ENCODE results near the gene NCAPD2.
"Not testable (repeated sequence)": the region's sequence is repeated elsewhere in the genome, so short reads cannot be mapped to it uniquely, and the experiment has no call there.

Gene NCAPD2

DNA sequence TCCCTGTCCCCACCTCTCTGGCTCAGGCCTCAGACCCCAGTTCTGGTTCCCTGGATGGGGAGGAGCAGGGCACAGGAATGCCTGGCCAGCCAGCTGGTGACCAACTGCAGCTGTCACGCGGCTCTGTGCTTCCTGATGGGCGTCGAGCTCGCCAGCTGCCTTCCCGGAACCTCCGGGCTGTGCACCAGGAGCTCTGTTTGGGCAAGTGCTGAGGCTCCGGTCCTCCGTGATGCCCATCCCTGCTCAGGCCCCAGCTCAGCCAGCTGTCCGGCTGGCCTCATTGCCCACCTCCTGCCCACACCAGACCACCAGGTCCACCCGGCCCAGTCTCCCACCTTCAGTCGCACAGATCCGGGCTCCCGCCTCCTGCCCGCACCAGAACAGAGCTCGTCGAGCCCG is 57.2 kb downstream of the NCAPD2 start:
- Histone ChIP-seq H3K4me3 (ENCODE audit: low read depth, low read length) (peak overlapping the region; percentile 65), H3K27ac (ENCODE audit: low read depth, low read length) (peak overlapping the region; percentile 96), H3K36me3 (ENCODE audit: insufficient read depth, low read length) (0 out of 2 replicates have a peak, but pooled peaks cover 2% of the 10 kb centered on the region), H3K27me3 (ENCODE audit: insufficient read depth, low read length) (no peaks in the 10 kb centered on the region), H2AFZ (ENCODE audit: low read length, unreplicated experiment) (no peak overlapping the region), H3K4me1 (ENCODE audit: control insufficient read depth, insufficient read depth, low read length, unreplicated experiment) (peaks cover 67% of the 10 kb centered on the region), H3K79me2 (ENCODE audit: control insufficient read depth, insufficient read depth, low read length, unreplicated experiment) (peaks cover 58% of the 10 kb centered on the region)

DNA sequence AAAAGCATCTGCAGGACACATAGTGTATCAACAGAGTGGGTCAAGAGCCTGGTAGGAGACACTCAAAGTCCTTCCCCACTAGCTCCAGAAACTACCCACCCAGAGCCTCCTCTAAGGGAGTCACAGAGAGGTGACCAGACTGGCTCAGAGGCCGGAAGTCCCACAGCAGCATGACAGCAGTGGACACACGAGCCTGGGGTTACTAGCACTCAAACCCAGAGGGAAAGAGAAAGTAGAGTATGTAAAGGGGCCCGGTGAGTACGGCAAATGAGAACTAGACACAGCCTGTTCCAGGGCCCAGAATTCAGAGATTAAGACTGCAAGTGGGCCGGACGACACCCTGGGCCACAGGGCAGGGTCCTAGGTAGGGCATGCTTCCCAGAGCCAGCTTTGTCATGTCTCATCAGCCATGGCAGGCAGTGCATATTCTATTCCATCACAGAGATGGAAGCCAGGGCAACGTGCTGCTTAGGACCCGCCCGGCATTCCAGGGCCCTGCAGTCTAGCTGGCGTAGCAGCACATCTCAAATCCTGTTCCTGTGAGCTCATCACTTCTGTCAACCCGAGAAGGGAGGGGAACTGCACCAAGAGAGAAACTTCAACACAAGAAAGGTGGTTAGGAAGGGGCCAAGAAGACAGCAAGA is 57.7 kb downstream of the NCAPD2 start:
- H3K36me3 ChIP-seq (ENCODE audit: insufficient read depth, low read length), result peaks cover 1% of the 10 kb centered on the region; the same call in 1 of the 2 replicates
- peaks cover 55% of the 10 kb centered on the region for H3K79me2 ChIP-seq (ENCODE audit: control insufficient read depth, insufficient read depth, low read length, unreplicated experiment)
- no peaks in the 10 kb centered on the region for H3K27me3 ChIP-seq (ENCODE audit: insufficient read depth, low read length)
- H3K4me1 ChIP-seq (ENCODE audit: control insufficient read depth, insufficient read depth, low read length, unreplicated experiment), result peaks cover 67% of the 10 kb centered on the region
- no peak overlapping the region for H2AFZ ChIP-seq (ENCODE audit: low read length, unreplicated experiment)
- H3K27ac ChIP-seq (ENCODE audit: low read depth, low read length), result peak overlapping the region; percentile 96
- H3K4me3 ChIP-seq (ENCODE audit: low read depth, low read length), result peak overlapping the region; percentile 65

DNA sequence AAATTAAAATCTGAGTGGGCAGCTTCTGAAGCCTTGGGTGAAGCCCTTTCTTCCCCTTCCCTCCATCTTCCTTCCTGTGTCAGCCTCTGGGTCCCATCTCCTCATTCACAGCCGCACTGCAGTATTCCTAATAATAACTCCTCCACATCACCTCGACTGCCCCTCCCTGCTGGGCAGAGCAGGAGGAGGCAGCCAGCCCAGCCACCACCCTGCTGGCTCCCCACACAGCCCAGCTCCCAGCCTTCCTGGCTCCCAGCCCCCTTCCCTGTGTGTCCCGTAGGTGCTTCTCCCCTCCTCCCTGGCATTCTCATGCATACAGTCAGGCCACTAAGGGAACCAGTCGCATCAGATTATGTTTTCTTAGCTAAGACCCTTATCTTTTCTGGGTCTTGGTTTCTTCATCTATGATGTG is 58.2 kb downstream of the NCAPD2 start:
- Histone ChIP-seq H3K27ac (ENCODE audit: low read depth, low read length) (peak overlapping the region; percentile 96), H3K36me3 (ENCODE audit: insufficient read depth, low read length) (peaks cover 7% of the 10 kb centered on the region; the same call in 1 of the 2 replicates), H3K4me1 (ENCODE audit: control insufficient read depth, insufficient read depth, low read length, unreplicated experiment) (peaks cover 64% of the 10 kb centered on the region), H3K4me3 (ENCODE audit: low read depth, low read length) (peak overlapping the region; percentile 65), H3K27me3 (ENCODE audit: insufficient read depth, low read length) (no peaks in the 10 kb centered on the region), H3K79me2 (ENCODE audit: control insufficient read depth, insufficient read depth, low read length, unreplicated experiment) (peaks cover 50% of the 10 kb centered on the region), H2AFZ (ENCODE audit: low read length, unreplicated experiment) (no peak overlapping the region)

DNA sequence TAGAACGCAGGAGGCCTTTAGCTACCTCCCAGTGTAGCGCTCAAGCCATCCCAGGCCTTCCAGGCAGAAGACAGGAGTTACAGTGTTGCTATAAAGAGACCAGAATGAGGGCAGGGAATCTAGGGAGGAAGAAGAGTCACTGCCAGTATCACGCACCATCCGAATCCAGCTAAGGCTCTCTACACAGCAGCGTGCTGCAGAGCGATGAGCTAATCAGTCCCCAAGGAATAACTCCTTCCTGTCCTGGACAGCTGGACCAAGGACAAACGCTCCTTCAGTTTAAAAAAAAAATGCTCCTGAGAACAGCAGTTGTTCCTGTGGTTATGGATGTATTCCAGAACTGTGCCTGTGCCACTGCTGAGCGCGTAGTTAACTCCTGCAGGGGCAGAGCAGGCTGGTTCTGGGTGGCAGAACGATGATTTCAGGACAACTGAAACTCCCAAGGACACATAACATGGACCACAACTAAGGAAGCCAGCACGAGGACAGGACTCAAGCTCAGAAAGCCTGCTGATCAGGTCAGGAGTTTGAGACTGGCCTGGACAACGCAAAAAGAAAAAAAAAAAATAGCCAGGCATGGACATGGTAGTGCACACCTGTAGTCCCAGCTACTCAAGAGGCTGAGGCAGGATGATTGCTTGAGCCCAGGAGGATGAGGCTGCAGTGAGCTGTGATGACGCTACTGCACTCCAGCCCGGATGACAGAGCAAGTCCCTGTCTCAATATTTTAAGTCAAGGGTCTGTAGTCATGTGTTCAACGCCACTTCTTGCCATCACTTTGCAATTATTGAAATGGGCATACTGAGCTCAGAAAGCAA is 59.4 kb downstream of the NCAPD2 start:
- Histone ChIP-seq H3K27ac (ENCODE audit: low read depth, low read length) (peak overlapping the region; percentile 96), H3K36me3 (ENCODE audit: insufficient read depth, low read length) (peaks cover 10% of the 10 kb centered on the region; the same call in 1 of the 2 replicates), H3K27me3 (ENCODE audit: insufficient read depth, low read length) (no peaks in the 10 kb centered on the region), H3K4me1 (ENCODE audit: control insufficient read depth, insufficient read depth, low read length, unreplicated experiment) (peaks cover 54% of the 10 kb centered on the region), H2AFZ (ENCODE audit: low read length, unreplicated experiment) (no peak overlapping the region), H3K4me3 (ENCODE audit: low read depth, low read length) (peak overlapping the region; percentile 65), H3K79me2 (ENCODE audit: control insufficient read depth, insufficient read depth, low read length, unreplicated experiment) (peaks cover 40% of the 10 kb centered on the region)

DNA sequence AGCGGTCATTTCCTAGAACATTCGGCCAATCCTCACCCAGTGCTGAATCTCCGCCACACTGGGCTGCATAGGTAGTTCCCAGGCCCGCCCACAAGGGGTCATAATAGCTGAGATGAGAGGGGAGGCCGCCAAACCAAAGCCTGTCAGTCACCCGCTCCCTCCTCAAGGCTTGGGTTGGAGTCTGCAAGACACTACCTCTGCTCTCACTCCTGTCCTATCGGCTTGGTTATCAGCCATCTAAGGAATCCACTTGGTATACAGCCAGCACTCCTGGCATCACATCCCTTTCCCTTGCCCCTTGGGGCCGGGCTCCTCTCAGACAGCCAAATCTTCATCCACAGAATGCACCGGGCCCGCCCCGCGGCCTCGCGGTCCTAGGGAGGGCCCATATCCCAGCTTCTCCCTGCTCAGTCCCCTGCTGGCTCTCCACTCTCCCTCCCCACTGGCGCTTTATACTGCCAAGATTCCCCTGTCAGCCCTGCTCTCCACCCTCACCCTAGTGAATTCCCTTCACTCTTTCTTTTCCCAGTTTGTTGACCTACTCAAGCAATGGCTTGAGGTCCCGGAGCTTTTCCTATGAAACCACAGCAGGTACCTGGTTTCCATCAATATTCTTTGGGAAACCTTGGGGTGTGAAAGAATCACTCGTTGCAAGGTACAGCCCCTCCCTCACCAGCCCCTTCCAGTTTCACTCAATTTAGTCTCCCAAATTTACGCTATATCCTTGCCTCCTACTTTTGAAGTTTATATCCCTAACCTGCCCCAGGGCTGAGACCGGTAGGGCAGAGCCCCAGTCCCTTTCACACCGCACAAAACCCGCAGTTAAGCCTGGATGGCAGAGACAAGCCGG is 60.5 kb downstream of the NCAPD2 start:
- Histone ChIP-seq H3K27ac (ENCODE audit: low read depth, low read length) (peak overlapping the region; percentile 96), H3K36me3 (ENCODE audit: insufficient read depth, low read length) (peaks cover 10% of the 10 kb centered on the region; the same call in 1 of the 2 replicates)

DNA sequence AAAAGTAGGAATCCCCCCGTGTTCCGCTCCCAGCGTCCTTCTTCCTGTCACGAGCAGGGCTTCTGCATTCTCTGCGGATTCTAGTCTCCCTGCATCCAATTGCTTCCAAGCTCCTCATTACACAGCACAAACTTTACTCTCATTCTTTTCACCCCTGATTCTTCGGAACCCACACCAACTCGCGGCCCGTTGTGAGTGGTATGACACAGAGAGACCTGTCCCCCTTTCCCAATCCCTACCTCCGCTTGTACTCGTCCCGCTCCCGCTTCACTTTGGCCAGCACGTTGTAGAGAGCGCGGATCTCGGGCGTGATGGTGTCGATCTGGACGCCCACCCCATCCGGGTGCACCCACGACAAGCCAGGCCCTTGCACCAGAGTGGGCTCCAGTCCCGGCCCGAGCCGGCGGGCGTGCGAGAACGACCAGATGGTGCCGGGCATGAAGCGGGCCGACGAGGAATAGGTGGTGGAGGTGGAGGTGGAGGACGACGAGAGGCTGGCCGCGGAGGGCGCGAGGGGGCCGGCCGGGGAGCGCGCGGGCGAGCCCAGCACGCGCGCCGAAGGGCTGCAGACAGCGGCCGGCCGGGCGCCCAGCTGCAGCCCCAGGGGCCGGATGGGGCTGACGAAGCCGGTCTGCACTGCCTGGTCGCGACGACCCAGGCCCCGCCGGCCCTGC is 61.3 kb downstream of the NCAPD2 start:
- Histone ChIP-seq H3K36me3 (ENCODE audit: insufficient read depth, low read length) (peaks cover 17% of the 10 kb centered on the region; the same call in 1 of the 2 replicates), H3K27me3 (ENCODE audit: insufficient read depth, low read length) (no peaks in the 10 kb centered on the region), H3K27ac (ENCODE audit: low read depth, low read length) (peak overlapping the region; percentile 96), H3K79me2 (ENCODE audit: control insufficient read depth, insufficient read depth, low read length, unreplicated experiment) (peaks cover 31% of the 10 kb centered on the region), H2AFZ (ENCODE audit: low read length, unreplicated experiment) (no peak overlapping the region), H3K4me3 (ENCODE audit: low read depth, low read length) (peak overlapping the region; percentile 80), H3K4me1 (ENCODE audit: control insufficient read depth, insufficient read depth, low read length, unreplicated experiment) (peaks cover 35% of the 10 kb centered on the region)

More for the DNA sequence above, 60.5 kb downstream of the NCAPD2 start:
- peaks cover 43% of the 10 kb centered on the region for H3K4me1 ChIP-seq (ENCODE audit: control insufficient read depth, insufficient read depth, low read length, unreplicated experiment)
- no peaks in the 10 kb centered on the region for H3K27me3 ChIP-seq (ENCODE audit: insufficient read depth, low read length)
- no peak overlapping the region for H2AFZ ChIP-seq (ENCODE audit: low read length, unreplicated experiment)
- peaks cover 39% of the 10 kb centered on the region for H3K79me2 ChIP-seq (ENCODE audit: control insufficient read depth, insufficient read depth, low read length, unreplicated experiment)
- peak overlapping the region; percentile 80 for H3K4me3 ChIP-seq (ENCODE audit: low read depth, low read length)

DNA sequence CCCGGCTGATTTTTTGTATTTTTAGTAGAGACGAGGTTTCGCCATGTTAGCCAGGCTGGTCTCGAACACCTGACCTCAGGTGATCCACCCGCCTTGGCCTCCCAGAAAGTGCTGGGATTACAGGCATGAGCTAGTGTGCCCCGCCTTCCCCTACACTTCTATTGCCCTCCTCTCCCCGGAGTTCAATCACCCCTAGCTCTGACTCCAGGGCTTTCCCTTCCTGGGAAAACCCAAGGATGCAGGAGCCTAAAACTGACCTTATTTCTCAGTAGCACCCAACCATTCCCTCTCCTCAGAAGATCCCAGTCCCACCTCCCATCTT is 62.6 kb downstream of the NCAPD2 start:
- Histone ChIP-seq H3K4me1 (ENCODE audit: control insufficient read depth, insufficient read depth, low read length, unreplicated experiment) (peaks cover 22% of the 10 kb centered on the region), H3K79me2 (ENCODE audit: control insufficient read depth, insufficient read depth, low read length, unreplicated experiment) (peaks cover 23% of the 10 kb centered on the region), H3K36me3 (ENCODE audit: insufficient read depth, low read length) (peaks cover 30% of the 10 kb centered on the region; the same call in 1 of the 2 replicates)
- H3K27me3 ChIP-seq (ENCODE audit: insufficient read depth, low read length); H3K27ac ChIP-seq (ENCODE audit: low read depth, low read length); H3K4me3 ChIP-seq (ENCODE audit: low read depth, low read length); H2AFZ ChIP-seq (ENCODE audit: low read length, unreplicated experiment): not testable (repeated sequence)

DNA sequence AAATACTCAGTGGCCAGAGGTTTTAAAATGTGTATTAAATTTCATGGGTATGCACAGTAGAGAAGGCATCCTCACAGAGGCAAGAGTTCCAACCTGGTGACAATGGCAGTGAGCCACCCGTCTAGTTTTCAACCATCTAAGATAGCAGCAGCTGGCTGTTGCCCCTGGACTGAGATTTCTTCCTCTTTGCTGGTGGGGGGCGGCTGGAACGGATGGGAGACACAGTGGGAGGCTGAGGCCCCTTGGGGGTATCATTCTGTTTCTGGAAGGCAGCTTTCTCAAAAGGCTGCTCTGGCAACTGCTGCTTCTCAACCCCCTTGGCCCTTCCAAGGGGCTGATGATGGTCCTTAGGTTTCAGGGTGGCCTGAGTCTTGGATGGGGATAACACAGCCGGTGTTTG is 63.0 kb downstream of the NCAPD2 start:
- peaks cover 34% of the 10 kb centered on the region; the same call in 1 of the 2 replicates for H3K36me3 ChIP-seq (ENCODE audit: insufficient read depth, low read length)
- H3K27me3 ChIP-seq (ENCODE audit: insufficient read depth, low read length), result no peaks in the 10 kb centered on the region
- peaks cover 21% of the 10 kb centered on the region for H3K79me2 ChIP-seq (ENCODE audit: control insufficient read depth, insufficient read depth, low read length, unreplicated experiment)
- H2AFZ ChIP-seq (ENCODE audit: low read length, unreplicated experiment), result no peak overlapping the region
- no peak overlapping the region for H3K27ac ChIP-seq (ENCODE audit: low read depth, low read length)
- no peak overlapping the region for H3K4me3 ChIP-seq (ENCODE audit: low read depth, low read length)
- peaks cover 18% of the 10 kb centered on the region for H3K4me1 ChIP-seq (ENCODE audit: control insufficient read depth, insufficient read depth, low read length, unreplicated experiment)

DNA sequence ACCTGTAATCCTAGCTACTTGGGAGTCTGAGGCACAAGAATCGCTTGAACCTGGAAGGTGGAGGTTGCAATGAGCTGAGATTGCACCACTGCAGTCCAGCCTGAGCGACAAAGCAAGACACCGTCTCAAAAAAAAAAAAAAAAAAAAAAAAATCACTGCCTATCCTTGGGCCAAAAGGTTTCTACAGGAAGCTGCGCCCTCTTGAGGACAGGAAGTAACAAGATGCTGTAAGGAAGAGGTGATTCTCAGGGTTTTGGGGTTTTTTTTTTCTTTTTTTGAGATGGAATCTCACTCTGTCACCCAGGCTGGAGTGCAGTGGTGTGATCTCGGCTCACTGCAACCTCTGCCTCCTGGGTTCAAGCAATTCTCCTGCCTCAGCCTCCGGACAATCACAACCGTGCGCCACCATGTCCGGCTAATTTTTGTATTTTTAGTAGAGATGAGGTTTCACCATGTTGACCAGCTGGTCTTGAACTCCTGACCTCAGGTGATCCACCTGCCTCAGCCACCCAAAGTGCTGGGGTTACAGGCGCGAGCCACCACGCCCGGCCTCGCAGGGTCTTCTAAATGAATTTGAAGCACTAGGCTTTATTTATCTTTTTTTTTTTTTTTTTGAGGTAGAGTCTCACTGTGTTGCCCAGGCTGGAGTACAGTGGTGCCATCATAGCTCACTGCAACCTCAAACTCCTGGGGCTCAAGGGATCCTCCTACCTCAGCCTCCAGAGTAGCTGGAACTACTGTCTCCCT is 64.3 kb downstream of the NCAPD2 start:
- H3K79me2 ChIP-seq (ENCODE audit: control insufficient read depth, insufficient read depth, low read length, unreplicated experiment), result peaks cover 27% of the 10 kb centered on the region
- peaks cover 46% of the 10 kb centered on the region; the same call in 1 of the 2 replicates for H3K36me3 ChIP-seq (ENCODE audit: insufficient read depth, low read length)
- not testable (repeated sequence) for H3K4me1 ChIP-seq (ENCODE audit: control insufficient read depth, insufficient read depth, low read length, unreplicated experiment); H3K4me3 ChIP-seq (ENCODE audit: low read depth, low read length); H3K27ac ChIP-seq (ENCODE audit: low read depth, low read length); H2AFZ ChIP-seq (ENCODE audit: low read length, unreplicated experiment); H3K27me3 ChIP-seq (ENCODE audit: insufficient read depth, low read length)
